GM19035 (cell line): Measurements from ENCODE around the gene DUS2.
"Not testable (repeated sequence)": the region's sequence is repeated elsewhere in the genome, so short reads cannot be mapped to it uniquely, and the experiment has no call there.

ENCODE experiments used
- ATAC-seq: cut with Tn5 transposase; IDR thresholded peaks from one replicate; pipeline ENCODE4 v1.9.1; 2021; ENCODE audit not compliant: unreplicated experiment

Gene DUS2

DNA sequence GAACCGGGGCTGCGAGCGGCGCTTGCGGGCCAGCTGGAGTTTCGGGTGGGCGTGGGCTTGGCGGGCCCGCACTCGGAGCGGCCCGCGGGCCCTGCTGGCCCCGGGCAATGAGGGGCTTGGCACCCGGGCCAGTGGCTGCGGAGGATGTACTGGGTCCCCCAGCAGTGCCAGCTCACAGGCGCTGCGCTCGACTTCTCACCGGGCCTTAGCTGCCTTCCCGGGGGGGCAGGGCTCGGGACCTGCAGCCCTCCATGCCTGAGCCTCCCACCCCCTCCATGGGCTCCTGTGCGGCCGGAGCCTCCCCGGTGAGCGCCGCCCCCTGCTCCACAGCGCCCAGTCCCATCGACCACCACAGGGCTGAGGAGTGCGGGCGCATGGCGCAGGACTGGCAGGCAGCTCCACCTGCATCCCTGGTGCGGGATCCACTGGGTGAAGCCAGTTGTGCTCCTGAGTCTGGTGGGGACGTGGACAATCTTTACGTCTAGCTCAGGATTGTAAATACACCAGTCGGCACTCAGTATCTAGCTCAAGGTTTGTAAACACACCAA is 24.8 kb upstream of the DUS2 start:
- ATAC-seq = not testable (repeated sequence)

DNA sequence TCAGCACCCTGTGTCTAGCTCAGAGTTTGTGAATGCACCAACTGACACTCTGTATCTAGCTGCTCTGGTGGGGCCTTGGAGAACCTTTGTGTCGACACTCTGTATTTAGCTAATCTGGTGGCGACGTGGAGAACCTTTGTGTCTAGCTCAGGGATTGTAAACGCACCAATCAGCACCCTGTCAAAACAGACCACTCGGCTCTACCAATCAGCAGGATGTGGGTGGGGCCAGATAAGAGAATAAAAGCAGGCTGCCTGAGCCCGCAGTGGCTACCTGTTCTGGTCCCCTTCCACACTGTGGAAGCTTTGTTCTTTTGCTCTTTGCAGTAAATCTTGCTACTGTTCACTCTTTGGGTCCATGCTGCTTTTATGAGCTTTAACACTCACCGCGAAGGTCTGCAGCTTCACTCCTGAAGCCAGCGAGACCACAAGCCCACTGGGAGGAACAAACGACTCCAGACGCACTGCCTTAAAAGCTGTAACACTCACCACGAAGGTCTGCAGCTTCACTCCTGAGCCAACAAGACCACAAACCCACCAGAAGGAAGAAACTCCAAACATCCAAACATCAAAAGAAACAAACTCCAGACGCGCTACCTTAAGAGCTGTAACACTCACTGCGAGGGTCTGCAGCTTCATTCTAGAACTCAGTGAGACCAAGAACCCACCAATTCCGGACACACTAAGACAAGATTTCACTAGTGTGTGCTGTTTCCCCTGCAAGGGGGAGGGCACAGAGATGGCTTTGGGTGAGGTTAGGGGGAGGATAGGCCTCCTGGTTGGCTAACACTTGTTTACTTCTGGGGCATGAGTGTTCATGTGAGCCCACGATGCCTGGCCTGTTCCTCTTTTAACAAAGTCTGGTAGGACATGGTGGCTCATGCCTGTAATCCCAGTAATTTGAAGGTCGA is 24.1 kb upstream of the DUS2 start, which contains the start of gene DPEP2:
Gene DPEP2, minus strand, starts transcription at position 706 of the 910 bp plus-strand sequence. CDS start 6,272 bp downstream, outside the sequence.
- ATAC-seq = not testable (repeated sequence)

GRCh38 chr16:67999985-68000384 is 23.1 kb upstream of the DUS2 start:
- ATAC-seq = no peak

GRCh38 chr16:68000450-68000849 is 22.6 kb upstream of the DUS2 start:
- ATAC-seq = no peak

DNA sequence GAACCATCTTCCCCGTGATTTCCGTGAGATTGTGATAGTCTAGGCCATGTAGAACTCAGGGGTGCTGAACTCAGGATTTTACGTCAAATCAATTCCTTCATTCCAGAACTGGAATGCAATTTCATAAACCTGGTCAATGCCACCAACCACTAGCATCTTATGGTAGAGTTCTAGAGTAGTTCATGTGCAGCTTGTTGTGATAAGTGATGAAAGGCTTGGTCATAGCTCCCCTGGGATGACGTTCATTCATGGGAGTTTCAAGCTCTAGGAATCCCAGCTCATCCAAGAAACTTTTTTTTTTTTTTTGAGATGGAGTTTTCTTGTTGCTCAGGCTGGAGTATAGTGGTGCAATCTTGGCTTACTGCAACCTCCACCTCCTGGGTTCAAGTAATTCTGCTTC is 20.1 kb upstream of the DUS2 start:
- ATAC-seq = no peak

DNA sequence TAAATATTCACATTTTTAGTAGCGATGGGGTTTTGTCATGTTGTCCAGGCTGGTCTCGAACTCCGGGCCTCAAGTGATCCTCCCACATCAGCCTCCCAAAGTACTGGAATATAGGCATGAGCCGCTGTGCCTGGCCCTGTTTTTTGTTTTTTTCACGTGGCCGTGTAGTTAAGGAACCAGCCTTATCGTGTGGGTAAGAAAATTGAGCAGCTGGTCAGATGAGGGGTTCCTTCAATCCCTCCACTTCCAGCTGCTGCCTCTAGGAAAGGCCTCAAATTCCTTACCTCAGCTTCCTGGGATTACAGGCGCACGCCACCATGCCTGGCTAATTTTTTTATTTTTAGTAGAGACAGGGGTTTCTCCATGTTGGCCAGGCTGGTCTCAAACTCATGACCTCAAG is 17.9 kb upstream of the DUS2 start:
- no peak for ATAC-seq

- ATAC-seq = no peak
These were observed 17.2 kb upstream of the DUS2 start for GRCh38 chr16:68005786-68006286.

DNA sequence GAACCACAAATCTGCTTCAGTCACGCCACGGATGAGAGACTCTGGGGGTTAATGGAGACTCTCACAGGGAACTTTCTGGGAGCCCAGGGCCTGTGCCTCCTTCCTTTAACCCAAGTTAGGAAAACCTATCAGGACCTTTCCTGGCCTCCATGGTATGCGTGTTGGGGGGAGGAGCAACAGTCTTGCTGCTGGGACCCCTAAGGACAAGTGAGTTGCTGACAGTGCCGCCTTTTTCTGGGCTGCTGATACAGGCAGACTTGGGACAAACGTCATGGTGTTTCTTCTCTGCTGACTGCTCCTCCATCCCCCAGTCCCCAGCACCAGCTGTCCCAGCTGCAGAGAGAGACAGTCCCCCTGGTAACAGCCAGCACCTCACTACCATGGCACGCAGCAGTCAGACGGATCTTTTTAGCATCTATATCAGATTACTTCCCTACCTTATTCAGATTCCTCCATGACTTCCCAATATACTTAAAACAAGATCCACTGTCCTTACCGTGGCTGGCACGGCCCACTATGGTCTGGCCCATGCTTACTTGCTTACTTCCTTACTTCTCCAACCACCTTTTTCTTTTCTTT is 13.8 kb upstream of the DUS2 start:
- ATAC-seq = no peak

GRCh38 chr16:68009872-68010271 is 13.2 kb upstream of the DUS2 start:
- ATAC-seq = not testable (repeated sequence)

- no peak for ATAC-seq
These were observed 9.6 kb upstream of the DUS2 start for GRCh38 chr16:68013440-68013839.

- ATAC-seq = no peak
These were observed 7.4 kb upstream of the DUS2 start, which contains the start of gene DPEP2NB for GRCh38 chr16:68015681-68016080. TSS of gene DPEP2NB (minus strand) at chr16:68015911. CDS start at chr16:68015770, 141 bp downstream.

DNA sequence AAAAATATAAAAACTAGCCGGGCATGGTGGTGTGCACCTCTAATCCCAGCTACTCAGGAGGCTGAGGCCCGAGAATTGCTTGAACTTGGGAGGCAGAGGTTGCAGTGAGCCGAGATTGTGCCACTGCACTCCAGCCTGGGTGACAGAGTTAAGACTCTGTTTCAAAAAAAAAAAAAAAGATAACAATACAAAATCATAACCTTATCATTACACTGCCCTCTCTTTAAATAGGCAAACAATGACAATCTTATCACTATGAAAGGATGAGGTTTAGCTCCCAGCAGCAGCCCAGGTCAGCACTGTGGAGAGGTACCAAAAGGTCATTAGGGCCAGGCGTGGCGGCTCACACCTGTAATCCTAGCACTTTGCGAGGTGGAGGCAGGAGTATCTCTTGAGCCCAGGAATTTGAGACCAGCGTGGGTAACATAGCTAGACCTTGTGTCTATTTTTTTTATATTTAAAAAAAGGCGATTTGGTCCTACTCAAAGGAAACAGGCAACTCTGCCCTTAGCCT is 3.9 kb upstream of the DUS2 start:
- ATAC-seq = no peak

DNA sequence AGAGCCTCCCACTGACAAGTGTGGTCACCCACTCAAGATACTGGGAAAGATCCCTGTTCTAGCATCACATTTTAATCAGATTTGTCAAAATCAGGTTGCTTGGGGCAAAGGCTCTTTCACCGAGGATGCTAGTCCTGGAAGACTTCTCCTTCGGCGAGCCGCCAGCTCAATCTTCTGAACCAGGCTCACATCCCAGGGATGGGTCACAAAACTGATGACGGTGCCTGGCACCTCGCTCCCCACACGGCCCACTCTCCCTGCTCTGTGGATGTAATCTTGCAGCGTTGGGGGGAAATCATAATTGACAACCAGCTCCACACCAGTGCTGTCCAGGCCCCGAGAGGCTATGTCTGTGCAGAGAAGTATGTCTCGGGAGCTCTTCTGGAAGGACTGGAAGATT is 1.6 kb upstream of the DUS2 start:
- ATAC-seq = no peak

DNA sequence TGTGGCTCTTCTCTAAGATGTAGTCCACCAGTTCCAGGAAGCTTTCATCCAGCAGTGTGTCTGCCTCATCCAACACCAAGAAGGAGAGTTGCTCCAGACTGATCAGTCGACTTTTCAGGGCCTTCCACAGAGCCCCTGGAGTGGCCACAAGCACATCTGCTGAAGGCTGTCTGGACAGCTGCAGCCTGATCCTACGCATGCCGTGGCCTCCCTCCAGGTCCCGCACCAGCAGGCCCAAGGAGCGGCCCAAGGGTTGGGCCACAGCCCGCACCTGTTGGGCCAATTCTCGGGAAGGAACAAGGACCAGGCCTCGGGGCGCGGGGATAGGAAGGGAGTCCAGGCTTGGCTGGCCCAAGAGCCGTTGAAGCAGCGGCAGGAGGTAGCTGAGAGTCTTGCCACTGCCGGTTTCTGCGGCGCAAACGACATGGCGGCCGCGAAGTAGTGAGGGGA is 781 bp upstream of the DUS2 start:
- ATAC-seq = no peak

DNA sequence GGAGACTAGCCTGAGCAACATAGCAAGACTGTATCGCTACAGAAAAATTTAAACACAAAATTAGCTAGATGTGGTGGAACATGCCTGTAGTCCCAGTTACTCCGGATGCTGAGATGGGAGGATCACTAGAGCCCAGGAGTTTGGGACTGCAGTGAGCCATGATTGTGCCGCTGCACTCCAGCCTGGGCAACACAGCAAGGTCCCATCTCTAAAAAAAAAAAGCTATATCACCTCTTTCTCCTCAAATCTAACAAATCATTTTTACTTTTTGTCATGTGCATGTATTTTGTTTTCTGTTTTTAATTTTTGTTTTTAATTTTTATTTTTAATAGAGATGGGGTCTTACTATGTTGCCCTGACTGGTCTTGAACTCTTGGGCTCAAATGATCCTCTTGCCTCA is 5.9 kb downstream of the DUS2 start:
- ATAC-seq = no peak

GRCh38 chr16:68030108-68030507 is 7.0 kb downstream of the DUS2 start:
- ATAC-seq = not testable (repeated sequence)

DNA sequence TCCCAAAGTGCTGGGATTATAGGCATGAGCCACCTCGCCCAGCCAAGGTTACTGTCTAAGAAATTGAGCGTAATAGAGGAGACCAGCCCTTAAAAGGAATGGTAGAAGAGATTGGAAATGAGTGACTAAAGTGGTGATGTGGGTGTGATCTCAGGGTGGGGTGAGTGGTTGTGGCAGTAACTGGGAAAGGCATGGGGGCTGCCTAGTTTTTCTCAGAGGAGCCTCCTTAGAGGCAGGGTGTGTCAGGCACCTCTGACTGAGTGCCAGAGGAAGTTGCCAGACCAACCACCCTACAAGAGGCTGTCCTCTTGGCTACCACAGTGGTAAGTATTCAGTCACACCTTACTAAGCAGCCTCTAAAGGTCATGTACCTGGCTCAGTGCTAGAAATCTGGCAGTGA is 8.9 kb downstream of the DUS2 start:
- no peak for ATAC-seq

GRCh38 chr16:68033101-68033500 is 10.0 kb downstream of the DUS2 start:
- ATAC-seq = no peak

DNA sequence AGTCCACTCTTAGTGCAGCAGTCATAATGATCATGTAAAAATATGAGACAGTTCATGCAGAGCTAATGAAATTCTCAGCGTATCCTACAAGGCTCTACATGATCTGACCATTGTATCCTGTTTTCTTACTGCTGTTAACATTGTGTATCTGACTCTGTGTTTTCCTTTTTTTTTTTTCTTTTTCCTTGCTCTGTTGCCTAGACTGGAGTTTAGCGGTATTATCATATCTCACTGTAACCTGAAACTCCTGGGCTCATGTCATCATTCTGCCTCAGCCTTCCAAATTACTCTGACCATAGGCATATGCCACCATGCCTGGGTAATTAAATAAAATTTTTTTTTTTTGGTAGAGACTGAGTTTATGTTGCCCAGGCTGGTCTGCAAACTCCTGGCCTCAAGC is 12.1 kb downstream of the DUS2 start:
- no peak for ATAC-seq

DNA sequence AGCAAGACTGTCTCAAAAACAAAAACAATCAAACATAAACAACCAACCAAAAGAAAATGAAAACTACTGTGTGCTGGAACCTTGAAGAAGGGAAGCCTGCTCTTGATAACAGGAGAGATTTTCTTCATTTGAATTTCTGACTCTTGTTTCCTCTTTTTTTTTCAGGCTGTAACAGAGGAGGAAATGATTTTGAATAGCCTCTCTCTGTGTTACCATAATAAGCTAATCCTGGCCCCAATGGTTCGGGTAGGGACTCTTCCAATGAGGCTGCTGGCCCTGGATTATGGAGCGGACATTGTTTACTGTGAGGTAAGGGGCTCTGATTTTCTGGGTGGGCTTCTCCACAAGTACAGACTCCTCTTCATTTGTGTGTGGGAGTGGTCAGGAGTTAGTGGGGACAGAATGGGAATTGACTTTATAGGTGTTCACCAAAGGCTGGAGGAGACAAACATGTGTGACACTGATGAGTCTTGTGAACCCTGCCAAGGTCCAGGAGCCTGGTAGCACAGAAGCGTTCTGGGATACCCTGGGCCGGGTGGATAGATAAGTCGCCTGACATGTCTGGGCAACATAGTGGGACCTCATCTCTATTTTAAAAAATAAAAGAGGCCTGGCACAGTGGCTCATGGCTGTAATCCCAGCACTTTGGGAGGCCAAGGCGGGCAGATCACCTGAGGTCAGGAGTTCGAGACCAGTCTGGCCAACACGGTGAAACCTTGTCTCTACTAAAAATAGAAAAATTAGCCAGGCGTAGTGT is 14.9 kb downstream of the DUS2 start:
- ATAC-seq = no peak
